ENCODE results near the gene CES3.

DNA sequence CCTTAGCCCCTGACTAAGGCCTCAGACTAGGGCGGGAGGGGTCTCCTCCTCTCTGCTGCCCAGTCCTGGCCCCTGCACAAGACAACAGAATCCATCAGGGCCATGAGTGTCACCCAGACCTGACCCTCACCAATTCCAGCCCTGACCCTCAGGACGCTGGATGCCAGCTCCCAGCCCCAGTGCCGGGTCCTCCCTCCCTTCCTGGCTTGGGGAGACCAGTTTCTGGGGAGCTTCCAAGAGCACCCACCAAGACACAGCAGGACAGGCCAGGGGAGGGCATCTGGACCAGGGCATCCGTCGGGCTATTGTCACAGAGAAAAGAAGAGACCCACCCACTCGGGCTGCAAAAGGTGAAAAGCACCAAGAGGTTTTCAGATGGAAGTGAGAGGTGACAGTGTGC is 12.7 kb downstream of the CES3 start:
- TF ChIP-seq, protein P1, sequence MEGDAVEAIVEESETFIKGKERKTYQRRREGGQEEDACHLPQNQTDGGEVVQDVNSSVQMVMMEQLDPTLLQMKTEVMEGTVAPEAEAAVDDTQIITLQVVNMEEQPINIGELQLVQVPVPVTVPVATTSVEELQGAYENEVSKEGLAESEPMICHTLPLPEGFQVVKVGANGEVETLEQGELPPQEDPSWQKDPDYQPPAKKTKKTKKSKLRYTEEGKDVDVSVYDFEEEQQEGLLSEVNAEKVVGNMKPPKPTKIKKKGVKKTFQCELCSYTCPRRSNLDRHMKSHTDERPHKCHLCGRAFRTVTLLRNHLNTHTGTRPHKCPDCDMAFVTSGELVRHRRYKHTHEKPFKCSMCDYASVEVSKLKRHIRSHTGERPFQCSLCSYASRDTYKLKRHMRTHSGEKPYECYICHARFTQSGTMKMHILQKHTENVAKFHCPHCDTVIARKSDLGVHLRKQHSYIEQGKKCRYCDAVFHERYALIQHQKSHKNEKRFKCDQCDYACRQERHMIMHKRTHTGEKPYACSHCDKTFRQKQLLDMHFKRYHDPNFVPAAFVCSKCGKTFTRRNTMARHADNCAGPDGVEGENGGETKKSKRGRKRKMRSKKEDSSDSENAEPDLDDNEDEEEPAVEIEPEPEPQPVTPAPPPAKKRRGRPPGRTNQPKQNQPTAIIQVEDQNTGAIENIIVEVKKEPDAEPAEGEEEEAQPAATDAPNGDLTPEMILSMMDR (IDR thresholded peaks at IDR 0.05) = no peak
- TF ChIP-seq POLR2A (IDR thresholded peaks at IDR 0.05) (no peak), EP300 (IDR thresholded peaks at IDR 0.05) (no peak)

Measured in ovary (tissue), 3 donors.